Activated CD8-positive, alpha-beta memory T cell treated with anti-CD3 and anti-CD28 coated beads, Interleukin-2, amount 50 U/mL, for 24 hours (primary cell): ENCODE data around the gene FOXA1.

Experiments used
- DNase-seq: peaks from one replicate; pipeline ENCODE4 v3.0.0-alpha.2; 2020; ENCODE audit errors: extremely low read depth

FOXA1 gene

DNA sequence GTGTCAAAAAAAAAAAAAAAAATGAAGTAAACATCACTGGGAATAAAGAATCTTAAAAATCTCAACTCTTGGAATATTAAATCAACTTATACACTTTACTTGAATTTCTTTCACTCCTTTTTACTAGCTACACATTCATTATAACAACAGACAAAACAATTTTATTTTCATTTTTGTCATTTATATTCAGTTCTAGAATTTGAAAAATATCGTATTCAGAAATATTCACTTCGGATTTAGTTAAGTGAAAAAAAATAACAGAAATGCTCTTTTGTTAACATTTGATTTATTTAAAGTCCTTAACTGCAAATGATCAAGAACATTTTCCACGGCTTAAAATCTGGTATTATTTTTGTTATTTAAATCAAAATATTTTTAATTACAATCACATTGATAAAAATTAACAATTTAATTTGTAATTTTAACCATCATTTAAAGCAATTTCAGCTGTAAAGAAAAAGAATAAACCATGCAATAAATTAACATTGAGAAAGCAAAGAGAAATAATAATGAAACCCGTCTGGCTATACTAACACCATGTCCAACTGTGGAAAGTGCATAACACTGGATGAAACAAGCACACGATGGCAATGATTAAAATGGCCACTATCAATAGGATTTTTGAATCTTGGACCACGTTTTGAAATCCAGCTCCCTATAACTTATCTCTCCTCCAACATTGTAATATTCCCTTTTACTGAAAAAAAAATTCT is 5.2 kb downstream of the FOXA1 start:
- DNase-seq = no peak

DNA sequence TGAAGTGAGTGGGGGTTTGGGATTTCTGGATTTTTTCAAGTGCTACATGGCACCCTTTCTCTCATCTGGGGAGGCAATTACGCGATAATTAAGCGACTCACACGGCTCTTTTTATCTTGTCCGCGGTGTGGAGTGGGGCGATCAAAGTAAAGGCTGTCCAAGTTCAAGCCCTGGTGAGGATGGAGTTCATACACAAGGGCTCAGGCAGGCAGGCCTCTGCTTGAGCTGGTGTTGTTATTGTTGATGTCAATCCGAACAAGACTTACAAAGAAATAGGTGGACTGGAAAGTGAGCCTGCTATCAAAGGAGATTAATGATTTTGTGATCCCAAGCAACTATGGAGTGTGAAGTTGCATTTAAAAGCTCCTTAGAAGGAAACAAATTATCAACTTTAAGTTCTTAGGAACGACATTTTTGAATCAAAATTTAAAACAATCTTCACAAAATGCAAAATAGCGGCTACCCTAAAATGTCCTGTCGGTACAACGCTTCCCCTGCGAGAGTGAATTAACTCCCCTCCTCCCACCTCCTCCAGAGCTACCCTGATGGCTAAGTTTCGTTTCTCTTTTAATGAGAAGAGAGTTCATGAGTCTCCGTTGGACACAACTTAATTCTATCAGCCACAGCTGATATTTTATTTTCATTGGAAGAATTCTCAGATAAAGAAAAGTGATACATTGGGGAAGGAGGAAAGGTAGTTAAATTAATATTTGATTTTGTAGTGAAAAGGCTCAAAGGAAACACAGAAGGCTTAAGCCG is 5.9 kb downstream of the FOXA1 start:
- no peak for DNase-seq

DNA sequence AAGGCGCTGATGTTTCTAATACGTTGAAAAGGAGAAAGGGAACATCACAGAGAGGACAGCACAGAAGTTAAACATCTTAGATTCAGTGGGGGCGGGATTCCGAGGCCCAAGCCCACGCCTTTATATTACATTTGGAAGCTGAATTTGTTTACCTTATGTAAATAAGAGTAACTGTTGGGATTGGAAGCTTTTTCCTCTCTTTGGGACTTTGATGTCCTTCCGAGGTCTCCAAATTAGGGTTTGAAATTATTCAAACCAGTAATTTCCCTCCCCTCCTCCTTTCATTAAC is 6.4 kb downstream of the FOXA1 start:
- no peak for DNase-seq

DNA sequence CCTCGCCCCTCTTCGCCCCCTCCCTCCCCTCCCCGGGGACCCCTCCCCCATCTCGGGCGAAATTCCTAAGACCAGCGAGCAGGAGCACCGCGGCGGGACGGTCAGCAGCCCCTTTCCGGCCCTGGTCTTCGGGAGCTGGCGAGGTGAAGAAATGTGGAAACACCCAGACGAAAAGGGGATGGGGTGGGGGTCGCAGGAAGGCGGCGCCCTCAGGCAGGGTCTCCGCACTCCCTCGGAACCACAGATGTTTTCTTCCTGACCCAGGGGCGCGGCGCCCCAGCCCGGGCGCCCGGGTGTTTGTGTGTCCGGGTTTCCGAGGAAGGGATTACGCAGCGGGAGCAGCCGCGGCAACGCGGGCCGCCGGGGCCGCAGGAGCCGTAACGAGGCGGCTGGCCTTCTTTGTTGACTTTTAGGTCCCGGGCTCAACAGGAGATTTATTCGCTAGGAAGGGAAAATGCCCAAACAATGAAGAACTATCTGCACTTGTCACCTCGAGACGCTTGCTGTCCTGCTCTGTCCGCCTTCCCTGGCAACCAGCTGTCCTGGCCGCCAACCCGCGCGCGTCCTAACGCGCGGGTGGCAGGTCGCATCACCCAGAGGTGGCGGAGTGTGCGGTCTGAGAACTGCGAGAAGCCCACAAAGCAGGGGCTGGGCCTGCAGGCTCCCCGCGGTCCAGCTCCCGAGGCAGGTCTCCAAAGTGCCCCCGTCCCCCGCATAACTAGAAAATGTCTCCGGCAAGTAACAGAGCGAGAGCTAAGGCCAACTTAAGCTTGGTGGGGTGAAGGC is 7.0 kb downstream of the FOXA1 start:
- DNase-seq = no peak

DNA sequence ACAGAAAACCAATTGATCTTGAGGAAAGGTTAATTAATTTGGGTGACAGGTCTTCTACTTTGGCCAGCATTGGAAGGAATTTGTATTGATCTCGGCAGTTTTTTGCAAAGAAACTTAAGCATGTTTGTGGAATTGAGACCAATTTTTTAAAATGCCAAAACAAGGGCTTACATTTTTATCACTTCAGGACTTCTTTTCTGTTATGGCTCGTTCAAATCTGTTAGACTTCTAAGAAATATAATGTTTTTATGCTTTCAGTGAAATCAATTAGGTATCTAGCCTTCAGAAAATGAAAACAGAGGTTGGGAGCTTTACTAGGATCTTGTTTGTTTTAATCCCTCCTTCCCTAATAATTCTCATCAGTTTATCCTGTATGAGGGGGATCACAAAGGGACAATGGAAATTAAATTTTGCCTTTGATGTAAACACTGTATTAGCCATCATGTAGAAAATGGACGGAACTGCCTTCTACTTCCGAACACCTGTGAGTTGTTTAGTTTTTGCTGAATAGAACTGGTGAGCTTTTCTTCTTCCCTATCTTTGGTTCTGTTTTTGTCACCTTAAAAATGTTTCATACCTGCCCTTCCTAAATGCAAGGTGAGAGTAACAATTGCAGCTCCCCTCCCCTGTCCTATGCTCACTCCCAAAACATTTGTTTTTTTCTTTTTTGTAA is 7.8 kb downstream of the FOXA1 start:
- no peak for DNase-seq

DNA sequence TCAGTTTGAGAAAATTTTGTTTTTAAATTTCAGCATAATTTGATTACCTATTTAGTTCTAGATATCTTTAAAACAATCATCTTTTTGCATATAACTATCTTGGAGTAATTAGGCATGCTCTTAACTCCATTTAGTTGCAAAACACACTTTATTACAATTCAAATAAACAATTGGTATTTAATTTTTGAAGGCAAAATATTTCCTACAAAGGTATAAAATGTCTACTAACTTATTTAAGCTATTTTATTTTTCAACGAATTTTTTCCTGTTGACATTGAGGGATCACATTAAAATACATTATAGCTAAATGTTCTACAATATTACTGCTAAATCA is 8.3 kb downstream of the FOXA1 start:
- no peak for DNase-seq

DNA sequence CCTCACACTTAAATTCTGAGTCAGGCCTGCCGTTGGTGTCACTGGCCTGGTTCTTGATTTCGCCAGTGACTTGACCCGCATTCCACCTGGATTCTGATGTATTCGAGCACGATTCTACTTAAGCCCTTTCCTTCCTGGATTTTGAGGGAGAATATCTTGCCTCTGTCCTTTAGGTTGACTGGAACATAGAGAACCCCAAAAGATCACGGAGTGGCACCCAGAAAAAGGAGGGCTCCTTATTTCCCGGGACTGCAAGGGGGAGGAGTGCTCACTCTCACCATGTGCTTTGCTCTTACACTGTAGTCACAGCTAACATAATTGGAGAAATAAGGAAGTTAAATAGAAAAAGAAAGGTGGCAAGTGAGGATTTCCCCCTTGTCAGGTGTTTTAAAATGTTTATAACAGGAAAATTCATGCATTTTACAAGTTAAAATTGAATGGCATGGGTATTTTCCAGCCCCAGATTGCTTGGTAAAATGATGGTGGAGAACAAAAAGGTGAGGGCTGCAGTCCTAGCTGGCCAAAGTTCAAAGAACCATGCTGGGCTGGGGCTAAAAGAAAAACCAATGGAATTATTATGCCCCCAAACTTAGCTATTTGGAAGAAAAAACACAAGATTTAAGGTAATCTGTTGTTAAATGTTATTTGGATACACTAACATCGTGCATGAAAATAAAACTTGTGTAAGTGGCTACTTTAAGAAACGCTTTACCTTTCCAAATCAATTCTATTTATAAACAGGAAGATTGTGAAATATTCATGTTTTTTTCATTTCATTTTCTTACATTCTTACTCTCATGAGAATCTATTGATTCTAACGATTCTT is 8.9 kb downstream of the FOXA1 start:
- no peak for DNase-seq

DNA sequence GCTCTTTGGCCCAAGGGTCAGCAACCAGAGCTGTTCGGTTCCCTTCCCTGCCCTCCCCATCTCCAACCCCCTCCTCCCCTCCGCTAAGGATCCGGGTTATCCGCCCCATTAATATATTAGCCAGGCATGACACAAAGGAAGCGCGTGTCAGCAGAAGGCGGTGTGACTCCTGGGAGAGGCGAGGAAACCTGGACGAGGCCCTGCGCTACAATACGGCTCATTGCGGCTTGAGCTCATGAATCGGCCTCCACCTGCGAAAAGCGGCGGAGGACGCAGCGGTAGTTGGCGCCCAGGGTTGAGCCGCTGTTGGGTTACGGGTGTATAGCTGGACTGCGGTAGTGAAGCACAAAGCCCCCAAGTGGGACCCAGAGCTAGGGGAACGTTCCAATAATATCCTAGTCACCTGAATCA is 9.9 kb downstream of the FOXA1 start:
- no peak for DNase-seq

DNA sequence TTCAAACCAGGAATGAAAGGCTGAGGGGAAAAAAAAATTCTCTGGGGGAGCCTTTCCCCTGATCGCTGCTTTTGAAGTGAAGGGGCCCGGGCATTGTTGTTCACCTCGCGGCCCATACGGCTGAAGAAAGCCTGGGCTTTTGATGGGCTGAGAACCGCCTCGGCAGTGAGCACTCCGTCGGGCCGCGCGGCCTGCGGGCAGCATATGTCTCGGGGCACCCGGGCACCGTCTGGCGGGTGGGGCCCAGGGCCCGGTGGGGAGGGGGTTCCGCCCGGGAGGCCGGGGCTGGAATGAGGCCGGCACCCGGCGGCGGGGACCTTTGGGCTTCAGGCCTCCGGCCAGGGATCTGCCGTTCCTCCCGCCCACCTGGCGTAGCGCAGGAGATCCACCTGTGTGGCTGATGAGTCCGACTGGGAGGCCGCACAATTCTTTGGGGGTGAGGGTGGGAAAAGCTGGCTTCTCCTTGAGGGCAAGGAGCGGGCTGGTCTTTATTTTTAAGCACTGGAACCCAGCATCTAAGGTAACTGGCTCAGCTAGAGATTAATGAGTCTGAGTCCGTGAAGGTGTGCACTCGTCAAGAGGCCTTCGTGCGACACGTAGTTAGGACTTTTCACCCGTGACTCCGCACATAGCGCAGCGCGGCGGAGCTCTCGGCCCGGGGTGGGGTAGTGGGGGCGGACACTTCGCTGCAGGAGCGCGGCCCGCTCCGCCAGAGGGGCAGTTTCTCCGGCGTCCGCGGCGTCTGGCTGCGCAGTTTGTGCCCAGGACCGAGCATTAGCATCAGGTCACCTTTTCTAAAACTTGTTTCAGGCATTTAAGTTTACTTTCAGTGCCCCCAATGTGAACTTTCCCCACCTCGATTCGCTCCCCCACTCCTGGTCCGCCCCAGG is 10.6 kb downstream of the FOXA1 start:
- no peak for DNase-seq

DNA sequence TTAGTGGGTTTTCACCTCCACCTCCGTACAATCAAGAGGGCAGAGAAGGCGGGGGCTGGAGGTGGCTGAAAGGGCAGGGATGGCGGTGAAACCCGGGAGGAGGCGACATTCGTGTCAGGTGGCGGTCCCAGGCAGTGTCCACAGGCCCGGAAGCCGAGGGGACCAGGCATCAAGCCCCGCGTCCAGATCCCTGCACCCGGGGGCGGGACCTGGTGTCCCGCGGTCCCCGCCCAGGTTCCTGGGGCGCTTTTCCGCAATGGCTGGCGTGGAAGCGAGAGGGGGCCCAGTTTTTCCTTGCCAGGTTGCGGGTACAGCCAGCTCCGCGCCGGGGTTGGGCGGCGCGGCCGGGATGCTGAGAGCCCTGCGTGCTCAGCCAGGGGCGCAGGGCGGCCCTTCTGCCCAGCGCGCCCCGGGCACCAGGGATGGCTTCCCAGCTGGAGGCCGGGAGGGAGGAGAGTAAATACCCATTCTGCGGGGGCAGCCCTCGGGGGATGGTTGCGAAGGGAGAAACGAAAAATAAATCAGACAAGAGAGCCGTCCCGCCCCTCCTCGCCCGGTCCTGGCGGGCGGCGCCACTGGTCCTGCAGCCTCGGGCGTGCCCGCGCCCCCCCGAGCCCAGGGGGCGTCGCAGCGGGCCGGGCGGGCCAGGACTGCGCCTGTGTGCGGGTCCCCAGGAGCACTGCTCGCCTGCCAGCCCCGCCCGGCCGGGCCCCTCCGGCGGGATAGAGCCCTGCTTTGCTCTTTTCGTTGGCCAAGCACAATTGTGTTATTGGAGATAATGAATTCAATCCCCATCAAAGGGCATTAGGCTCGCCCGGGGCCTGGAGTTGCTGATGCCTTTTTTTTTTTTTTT is 11.5 kb downstream of the FOXA1 start:
- no peak for DNase-seq

DNA sequence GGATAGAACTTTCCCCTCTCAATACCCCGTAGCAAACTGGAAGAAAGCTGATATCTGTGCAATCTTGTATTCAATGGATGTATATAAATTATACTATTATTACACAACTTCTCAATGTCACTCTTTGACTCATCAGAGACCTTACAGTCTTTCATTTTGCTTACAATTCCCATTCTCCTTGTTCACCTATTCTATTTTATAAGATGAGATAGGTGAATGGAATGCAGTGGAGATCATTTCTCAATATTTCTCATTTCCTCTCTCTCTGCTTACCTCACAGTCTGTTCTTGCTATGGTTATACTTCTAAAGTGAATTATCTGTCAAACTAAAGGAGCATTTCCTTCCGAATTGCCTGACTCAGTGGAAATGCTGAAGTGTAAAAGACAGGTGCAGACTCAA is 14.9 kb downstream of the FOXA1 start:
- DNase-seq = no peak

DNA sequence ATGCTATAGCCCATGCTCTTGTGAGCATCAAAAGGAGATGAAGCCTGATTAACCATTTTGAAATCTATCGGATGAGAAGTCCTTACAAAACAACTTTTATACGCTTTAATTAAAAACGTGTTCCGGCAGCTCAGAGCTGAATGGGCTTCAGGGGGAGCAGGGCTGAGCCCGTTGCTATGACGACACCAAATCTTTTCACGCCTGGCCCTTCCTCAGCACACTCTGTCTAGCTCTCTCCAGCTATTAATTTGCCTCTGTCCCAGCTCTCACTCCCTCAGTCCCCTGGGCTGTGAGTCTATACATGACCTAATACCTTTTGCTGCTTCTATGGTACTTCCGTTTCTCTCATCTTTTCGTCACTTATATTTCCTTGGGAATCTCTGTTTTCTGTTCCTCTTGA is 15.8 kb downstream of the FOXA1 start:
- DNase-seq = no peak

DNA sequence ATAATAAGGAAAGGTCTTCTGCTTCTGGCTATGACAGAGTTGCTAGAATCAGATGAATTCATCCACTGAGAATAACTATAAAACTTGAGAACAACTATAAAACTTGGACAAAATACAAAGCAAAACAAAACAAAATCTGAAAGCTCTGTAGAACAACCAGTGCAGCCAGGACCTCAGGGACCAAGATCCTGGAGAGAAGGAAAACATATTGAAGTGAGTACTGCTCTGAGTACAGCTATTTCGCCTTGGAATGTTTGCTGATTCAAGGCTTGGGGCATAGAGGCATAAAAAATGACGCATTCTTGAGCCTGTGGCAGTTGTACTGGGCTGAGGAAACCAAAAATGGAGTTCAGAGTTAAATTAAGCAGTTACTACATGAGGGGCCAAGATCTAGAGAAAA is 21.7 kb downstream of the FOXA1 start:
- DNase-seq = no peak

DNA sequence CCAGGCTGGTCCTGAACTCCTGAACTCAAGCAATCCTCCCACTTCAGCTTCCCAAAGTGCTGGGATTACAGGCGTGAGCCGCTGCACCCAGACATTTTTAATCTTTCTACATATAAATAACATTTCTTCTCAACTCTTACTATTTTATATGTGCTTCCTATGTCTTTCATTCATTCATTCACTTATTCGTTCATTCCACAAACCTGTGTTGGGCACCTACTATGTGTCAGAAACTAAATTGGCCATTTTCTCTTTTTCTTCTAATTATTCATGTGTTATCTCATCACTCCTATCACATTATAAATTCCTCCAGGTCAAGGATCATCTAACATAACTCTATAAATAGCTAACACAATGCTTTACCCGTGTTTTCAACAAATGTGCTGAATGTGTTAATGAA is 23.7 kb downstream of the FOXA1 start:
- no peak for DNase-seq

DNA sequence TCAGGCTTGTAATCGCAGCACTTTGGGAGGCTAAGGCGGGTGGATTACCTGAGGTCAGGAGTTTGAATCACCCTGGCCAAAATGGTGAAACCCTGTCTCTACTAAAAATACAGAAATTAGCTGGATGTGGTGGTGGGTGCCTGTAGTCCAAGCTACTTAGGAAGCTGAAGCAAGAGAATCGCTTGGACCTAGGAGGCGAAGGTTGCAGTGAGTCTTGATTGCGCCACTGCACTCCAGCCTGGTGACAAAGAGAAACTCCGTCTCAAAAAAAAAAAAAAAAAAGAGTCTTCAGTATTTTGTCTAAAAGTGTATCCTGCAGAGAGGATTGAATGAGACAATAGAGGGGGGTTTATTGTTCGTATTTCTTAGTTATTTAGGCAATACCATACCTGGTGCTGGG is 25.3 kb downstream of the FOXA1 start:
- DNase-seq = no peak

DNA sequence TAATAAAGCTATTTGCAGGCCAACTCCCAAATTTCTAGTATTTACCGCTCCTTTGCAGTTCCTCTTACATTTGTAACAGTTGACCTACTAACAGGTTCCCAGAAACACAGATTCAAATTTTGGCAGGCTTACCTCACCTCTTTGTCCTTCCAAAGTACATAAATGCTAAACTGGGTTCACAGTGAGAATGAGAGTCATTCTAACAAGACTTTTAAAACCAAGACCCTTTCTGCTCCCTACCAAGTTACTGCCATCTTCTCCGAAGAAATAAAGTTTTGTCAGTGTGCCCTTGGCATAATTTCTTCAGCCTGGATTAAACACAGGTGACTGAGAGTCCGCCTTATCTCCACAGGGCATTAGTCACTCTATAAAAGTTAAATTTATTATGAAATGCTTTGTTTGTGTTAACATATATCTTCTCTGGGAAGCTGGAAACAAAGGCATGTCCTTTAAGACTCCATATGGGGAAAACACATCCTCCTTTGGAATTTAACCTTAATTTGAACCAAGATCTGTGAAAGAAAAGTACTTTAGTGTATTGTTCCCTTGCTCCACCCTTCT is 28.2 kb downstream of the FOXA1 start:
- DNase-seq = no peak

DNA sequence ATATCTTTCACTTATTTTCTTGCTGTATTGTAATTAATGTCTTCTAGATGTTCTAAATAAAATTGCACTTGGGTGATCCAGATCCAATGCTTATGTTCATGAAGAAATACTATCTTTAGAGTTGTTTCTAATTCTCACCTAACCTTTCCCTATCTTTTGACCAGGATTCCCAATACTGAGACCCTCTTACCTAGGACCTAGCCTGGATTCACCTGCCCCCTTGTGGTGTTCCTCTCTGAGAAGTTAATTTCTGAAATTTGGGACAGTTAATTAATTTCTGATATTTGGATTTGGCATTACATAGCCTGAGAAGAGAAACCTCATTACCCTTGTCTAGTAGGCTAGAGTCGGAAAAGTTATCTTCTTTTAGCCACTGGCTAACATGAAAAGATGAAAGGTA is 29.5 kb downstream of the FOXA1 start:
- no peak for DNase-seq

DNA sequence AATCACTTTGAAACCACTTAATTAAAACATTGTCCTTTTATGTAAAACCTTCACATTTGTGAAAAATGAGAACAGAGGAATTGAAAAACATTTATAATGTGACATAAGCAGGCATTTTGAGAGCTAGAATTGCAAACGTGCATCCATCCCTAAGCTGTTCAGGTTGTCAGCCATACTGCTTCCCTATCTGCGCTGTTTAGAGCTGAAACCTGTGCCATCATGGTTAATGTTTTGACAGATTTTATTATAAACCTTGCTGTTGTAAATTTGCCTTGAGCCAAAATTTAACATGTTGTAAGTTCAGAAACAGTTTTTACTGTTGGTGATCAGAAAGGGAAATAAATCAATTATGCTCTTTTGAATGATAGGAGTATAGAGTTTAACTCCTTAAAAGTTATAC is 31.9 kb downstream of the FOXA1 start:
- DNase-seq = no peak

DNA sequence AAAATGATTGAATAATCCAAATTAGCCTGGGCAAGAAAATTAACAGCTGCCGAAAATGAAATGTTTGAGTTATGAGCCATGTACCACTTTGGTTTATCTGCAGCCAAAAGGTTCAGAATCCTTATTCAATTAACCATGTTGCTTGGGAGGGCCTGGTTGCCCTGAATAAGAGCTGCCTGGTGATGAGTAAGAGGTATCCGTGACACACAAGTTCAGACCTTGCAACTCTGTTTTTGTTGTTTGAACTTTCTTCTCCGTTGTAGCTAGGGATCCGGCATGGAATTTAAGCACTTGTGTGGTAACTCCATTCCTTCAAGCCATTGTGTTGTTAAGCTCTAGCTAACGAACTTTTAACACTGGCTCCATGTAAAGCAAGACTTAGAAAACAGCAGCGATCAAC is 35.7 kb downstream of the FOXA1 start:
- no peak for DNase-seq
